Adrenal gland (tissue), 5 donors: ENCODE data around the gene SLC10A4.

Source experiments
- CTCF ChIP-seq, 6 experiments: fragments of 450-650 bp in 4 of 6; fragments of 200-600 bp in 2 of 6; sonication (generic) in 1 of 6; IDR thresholded peaks; 1 replicate in 5 of 6; 2 replicates in 1 of 6; pipeline versions ENCODE4 v1.5.1 to v1.8.0; 2016 to 2021; ENCODE audit warnings: antibody characterized with exemption in 6 of 6, mild to moderate bottlenecking in 2 of 6, moderate library complexity in 1 of 6
- POLR2A ChIP-seq, 2 donors: fragments of 450-650 bp; IDR thresholded peaks; one replicate each; pipeline ENCODE4 v1.6.1; 2017; ENCODE audit warnings: antibody characterized with exemption in 2 of 2, mild to moderate bottlenecking in 2 of 2, moderate library complexity in 1 of 2
- donor health status: DM: no; HTN: no; CAD: no.

DNA sequence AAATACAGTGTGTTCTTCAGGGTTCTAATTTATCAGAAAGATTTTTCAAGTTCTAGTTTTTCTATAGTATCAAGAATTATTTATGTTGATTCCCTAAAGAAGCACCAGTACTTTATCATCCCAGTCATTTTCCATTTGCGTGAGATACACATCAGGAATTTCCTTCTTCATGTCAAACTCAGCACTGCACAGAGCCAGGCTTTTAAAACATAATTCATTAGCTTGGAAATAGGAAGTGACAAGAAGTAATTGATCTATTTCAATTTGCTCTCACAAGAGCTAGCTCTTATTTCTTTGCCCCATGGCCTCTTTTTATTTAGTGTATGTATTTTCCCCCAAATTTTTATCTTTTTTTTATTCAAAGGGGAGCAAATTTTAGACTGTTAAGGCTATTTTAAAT lies 13.0 kb upstream of the SLC10A4 start:
- TF ChIP-seq CTCF (IDR thresholded peaks at IDR 0.05): no peak
- TF ChIP-seq POLR2A (IDR thresholded peaks at IDR 0.05): no peak
